A549 (cell line): ENCODE measurements around the gene ROR2.

Source experiments
- BHLHE40 ChIP-seq: IDR thresholded peaks from 2 replicates; pipeline ENCODE4 v1.6.1; 2012; ENCODE audit warnings: low read depth, low read length, inconsistent platforms
- FOSL2 ChIP-seq, 2 experiments: fragments of 450-650 bp in 1 of 2; fragments of >200 bp in 1 of 2; sonication (Bioruptor Twin) in 1 of 2; formaldehyde crosslinking; IDR thresholded peaks; 2 replicates each; pipeline versions ENCODE4 v1.5.0 to v1.6.1; 2016 to 2020; ENCODE audit warnings: mild to moderate bottlenecking in 1 of 2, moderate library complexity in 1 of 2
- ZSCAN20 ChIP-seq: fragments of 250-450 bp; sonication (Bioruptor Pico); IDR thresholded peaks from 2 replicates; pipeline ENCODE4 v1.8.0; 2022; ENCODE audit warnings: mild to moderate bottlenecking, moderate library complexity

DNA sequence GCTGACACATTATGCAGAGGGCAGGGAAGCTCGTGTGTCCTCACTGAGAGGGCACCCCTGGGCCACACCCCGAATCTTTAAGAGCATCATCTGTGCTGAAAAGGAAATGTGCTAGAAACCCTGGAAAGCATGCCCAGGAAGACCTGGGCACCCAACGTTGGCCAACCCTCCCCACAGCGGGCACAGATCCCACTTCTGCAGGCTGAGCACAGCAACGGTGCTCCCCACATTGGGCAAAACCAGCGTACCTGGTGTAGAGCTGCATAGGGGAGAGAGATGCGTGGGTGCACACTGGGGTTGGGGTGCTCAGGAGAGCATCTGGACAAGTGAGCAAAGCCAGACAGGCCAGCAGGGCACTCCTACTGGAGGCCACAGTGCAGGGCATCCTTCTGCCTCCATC, 32.6 kb downstream of the ROR2 start:
- TF ChIP-seq FOSL2 (IDR thresholded peaks at IDR 0.05), result no peak
- no peak for TF ChIP-seq FOSL2 (CRISPR knock-in tag; IDR thresholded peaks at IDR 0.05)
- TF ChIP-seq BHLHE40, result no peak
- TF ChIP-seq ZSCAN20, result no peak
